HG03342 (cell line): Measurements from ENCODE around the gene B3GNT9.
"Not testable (repeated sequence)": the region's sequence is repeated elsewhere in the genome, so short reads cannot be mapped to it uniquely, and the experiment has no call there.

Source experiments
- ATAC-seq: cut with Tn5 transposase; IDR thresholded peaks from one replicate; pipeline ENCODE4 v1.9.1; 2021; ENCODE audit warnings: mild to moderate bottlenecking, moderate library complexity; ENCODE audit not compliant: unreplicated experiment

Gene B3GNT9

GRCh38 chr16:67154578-67155294 is 3.9 kb upstream of the B3GNT9 start:
- ATAC-seq: no peak

GRCh38 chr16:67151431-67152097 is 766 bp upstream of the B3GNT9 start:
- ATAC-seq: no peak

- ATAC-seq: peak; percentile 48
Observed at GRCh38 chr16:67150047-67150832, 558 bp downstream of the B3GNT9 start.

GRCh38 chr16:67149276-67150046 is 1.3 kb downstream of the B3GNT9 start:
- ATAC-seq: no peak

GRCh38 chr16:67148656-67149275 is 2.0 kb downstream of the B3GNT9 start:
- no peak for ATAC-seq

GRCh38 chr16:67148221-67148620 is 2.6 kb downstream of the B3GNT9 start:
- no peak for ATAC-seq

GRCh38 chr16:67147437-67148140 is 3.2 kb downstream of the B3GNT9 start:
- ATAC-seq: no peak

GRCh38 chr16:67146523-67147357 is 4.1 kb downstream of the B3GNT9 start:
- no peak for ATAC-seq

- ATAC-seq: no peak
Observed at GRCh38 chr16:67145746-67146145, 5.1 kb downstream of the B3GNT9 start.

GRCh38 chr16:67144943-67145342 is 5.9 kb downstream of the B3GNT9 start:
- ATAC-seq: no peak

- ATAC-seq: no peak
Observed at GRCh38 chr16:67142342-67142741, 8.5 kb downstream of the B3GNT9 start.

GRCh38 chr16:67141391-67141790 is 9.4 kb downstream of the B3GNT9 start:
- no peak for ATAC-seq

- no peak for ATAC-seq
Observed at GRCh38 chr16:67137605-67138004, 13.2 kb downstream of the B3GNT9 start.

- ATAC-seq: no peak
Observed at GRCh38 chr16:67129422-67129821, 21.4 kb downstream of the B3GNT9 start.

- no peak for ATAC-seq
Observed at GRCh38 chr16:67128887-67129286, 21.9 kb downstream of the B3GNT9 start.

- no peak for ATAC-seq
Observed at GRCh38 chr16:67128417-67128816, 22.4 kb downstream of the B3GNT9 start.

GRCh38 chr16:67122799-67123198 is 28.0 kb downstream of the B3GNT9 start:
- not testable (repeated sequence) for ATAC-seq

- ATAC-seq: no peak
Observed at GRCh38 chr16:67120025-67120424, 30.8 kb downstream of the B3GNT9 start.

- ATAC-seq: no peak
Observed at GRCh38 chr16:67117716-67118115, 33.1 kb downstream of the B3GNT9 start.
